Vagina (tissue), 2 donors: ENCODE results near the gene MED8. TPM values are rescaled to one million over a fixed set of nuclear protein-coding genes. Genes with fewer than 3 reads are reported as not detected.

ENCODE experiments used
- DNase-seq, 2 donors: peaks; one replicate each; pipeline ENCODE4 v3.0.0-alpha.2; 2017; ENCODE audit errors: extremely low spot score in 2 of 2
- H3K27ac ChIP-seq: fragments of 200-600 bp; sonication (generic); one replicate; pipeline ENCODE4 v1.5.1; 2019
- H3K27me3 ChIP-seq: fragments of 200-600 bp; sonication (generic); one replicate; pipeline ENCODE4 v1.5.1; 2019
- H3K36me3 ChIP-seq, 2 donors: fragments of 200-600 bp; sonication (generic); one replicate each; pipeline ENCODE4 v1.5.1; 2017 to 2019
- H3K4me1 ChIP-seq: fragments of 200-600 bp; sonication (generic); one replicate; pipeline ENCODE4 v1.5.1; 2019
- H3K4me3 ChIP-seq, 2 donors: fragments of 200-600 bp; sonication (generic); 1 replicate in 1 of 2; 2 replicates in 1 of 2; pipeline ENCODE4 v1.5.1; 2016 to 2019
- H3K9me3 ChIP-seq: fragments of 200-600 bp; sonication (generic); one replicate; pipeline ENCODE4 v1.5.1; 2019
- POLR2A ChIP-seq, 2 donors: fragments of 450-650 bp; IDR thresholded peaks; one replicate each; pipeline ENCODE4 v1.6.1; 2017; ENCODE audit warnings: antibody characterized with exemption in 2 of 2, mild to moderate bottlenecking in 2 of 2, moderate library complexity in 2 of 2
- POLR2AphosphoS5 ChIP-seq, 2 donors: sonication (generic); formaldehyde crosslinking; IDR thresholded peaks; one replicate each; pipeline ENCODE4 v1.9.0; 2017; ENCODE audit warnings: antibody characterized with exemption in 2 of 2, mild to moderate bottlenecking in 2 of 2, low read depth in 1 of 2; ENCODE audit not compliant: insufficient read depth in 1 of 2
- intact Hi-C: fragments of 100-400 bp; cut with DNase I; formaldehyde crosslinking; loops from one replicate; pipeline ENCODE4 v1.15.1; 2023
- microRNA-seq: library from miRNA; unstranded; fragments of <30 nt; microRNA quantifications from one replicate; pipeline ENCODE4, GENCODE V29; 2017; ENCODE audit warnings: borderline number of aligned reads, borderline replicate concordance
- total RNA-seq: library from RNA; depleted of rRNA; stranded (reverse); fragments of >200 nt; gene quantifications from one replicate; pipeline ENCODE4 v1.2.3, GENCODE V29; 2016
- TF ChIP-seq, protein P1 (sequence below), 3 experiments: fragments of 450-650 bp in 2 of 3; fragments of 200-600 bp in 1 of 3; sonication (generic) in 1 of 3; IDR thresholded peaks; one replicate each; pipeline ENCODE4 v1.5.1; 2017 to 2019; ENCODE audit warnings: antibody characterized with exemption in 3 of 3, mild to moderate bottlenecking in 2 of 3, moderate library complexity in 2 of 3

The MED8 gene
- total RNA-seq, 1 donor from 2014 or later = 33.6 TPM

DNA sequence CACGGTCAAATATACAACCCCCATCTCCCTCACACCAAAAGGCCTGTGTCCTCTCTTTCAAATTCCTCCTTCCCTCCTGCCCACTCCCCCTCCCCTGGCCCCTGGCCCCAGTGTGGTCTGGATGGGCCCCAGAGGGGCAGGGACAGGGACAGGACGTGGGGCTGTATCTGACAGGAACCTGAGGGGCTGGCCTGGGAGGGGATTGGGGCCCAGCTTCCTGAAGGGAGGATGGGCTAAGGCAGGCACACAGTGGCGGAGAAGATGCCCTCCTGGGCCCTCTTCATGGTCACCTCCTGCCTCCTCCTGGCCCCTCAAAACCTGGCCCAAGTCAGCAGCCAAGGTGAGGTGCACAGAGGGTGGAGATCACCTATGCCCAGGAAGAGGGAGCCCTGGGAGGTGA, 52.0 kb downstream of the MED8 start, which contains the start of gene MPL:
Gene MPL, plus strand, starts transcription at position 231 of the 400 bp plus-strand sequence. Its CDS starts 31 bp downstream, at position 262.
- DNase-seq = no peak
- H3K9me3 ChIP-seq = no peaks in the 10 kb centered on the region
- H3K27me3 ChIP-seq = no peaks in the 10 kb centered on the region
- H3K4me3 ChIP-seq = no peak within 1 kb of the TSS
- H3K27ac ChIP-seq = no peak within 1 kb of the TSS
- no peaks in the 10 kb centered on the region for H3K4me1 ChIP-seq
- no peaks in the 10 kb centered on the region for H3K36me3 ChIP-seq
- intact Hi-C loops = no loop called here
- TF ChIP-seq POLR2AphosphoS5 (IDR thresholded peaks at IDR 0.05; ENCODE audit: insufficient read depth in 1 of 2, low read depth in 1 of 2) (no peak), POLR2A (IDR thresholded peaks at IDR 0.05) (no peak)
- TF ChIP-seq, protein P1, sequence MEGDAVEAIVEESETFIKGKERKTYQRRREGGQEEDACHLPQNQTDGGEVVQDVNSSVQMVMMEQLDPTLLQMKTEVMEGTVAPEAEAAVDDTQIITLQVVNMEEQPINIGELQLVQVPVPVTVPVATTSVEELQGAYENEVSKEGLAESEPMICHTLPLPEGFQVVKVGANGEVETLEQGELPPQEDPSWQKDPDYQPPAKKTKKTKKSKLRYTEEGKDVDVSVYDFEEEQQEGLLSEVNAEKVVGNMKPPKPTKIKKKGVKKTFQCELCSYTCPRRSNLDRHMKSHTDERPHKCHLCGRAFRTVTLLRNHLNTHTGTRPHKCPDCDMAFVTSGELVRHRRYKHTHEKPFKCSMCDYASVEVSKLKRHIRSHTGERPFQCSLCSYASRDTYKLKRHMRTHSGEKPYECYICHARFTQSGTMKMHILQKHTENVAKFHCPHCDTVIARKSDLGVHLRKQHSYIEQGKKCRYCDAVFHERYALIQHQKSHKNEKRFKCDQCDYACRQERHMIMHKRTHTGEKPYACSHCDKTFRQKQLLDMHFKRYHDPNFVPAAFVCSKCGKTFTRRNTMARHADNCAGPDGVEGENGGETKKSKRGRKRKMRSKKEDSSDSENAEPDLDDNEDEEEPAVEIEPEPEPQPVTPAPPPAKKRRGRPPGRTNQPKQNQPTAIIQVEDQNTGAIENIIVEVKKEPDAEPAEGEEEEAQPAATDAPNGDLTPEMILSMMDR (IDR thresholded peaks at IDR 0.05) = no peak

DNA sequence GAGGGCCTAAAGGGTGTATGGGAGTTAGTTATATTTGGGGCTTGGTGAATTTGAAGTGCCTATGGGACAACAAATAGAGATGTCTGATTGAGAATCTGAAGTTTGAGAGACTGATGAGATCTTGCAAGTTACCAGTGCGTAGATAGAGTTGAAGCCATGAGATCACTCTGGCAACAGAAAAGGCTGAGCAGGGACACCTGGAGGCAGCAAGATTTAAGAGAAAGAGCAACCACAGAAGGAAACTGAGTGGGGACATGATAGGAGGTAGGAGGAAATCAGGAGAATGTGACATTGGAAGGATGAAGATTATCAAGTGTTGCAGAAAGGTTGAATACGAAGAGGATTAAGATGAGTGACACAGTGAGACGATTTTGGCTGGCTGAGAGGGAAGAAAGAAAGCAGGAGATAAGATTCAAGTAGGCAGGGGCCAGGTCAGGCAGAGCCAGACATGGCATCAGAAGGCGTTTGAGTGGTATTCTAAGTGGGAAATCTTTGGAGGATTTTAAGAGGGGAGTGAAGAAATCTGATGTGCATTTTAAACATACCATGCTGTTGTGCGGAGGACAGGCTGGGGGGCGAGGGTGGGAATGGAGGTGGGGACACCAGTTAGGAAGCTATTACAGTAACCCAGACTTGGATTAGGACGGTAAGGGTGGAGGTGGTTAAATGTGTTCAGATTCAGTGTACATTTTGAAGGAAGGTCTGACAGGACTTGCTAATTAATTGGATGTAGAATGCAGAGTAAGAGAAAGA, 55.0 kb downstream of the MED8 start:
- H3K36me3 ChIP-seq = no peaks in the 10 kb centered on the region
- intact Hi-C loops = no loop called here
- no peak overlapping the region for H3K27ac ChIP-seq
- no peak for TF ChIP-seq POLR2A (IDR thresholded peaks at IDR 0.05)
- TF ChIP-seq, protein P1 (IDR thresholded peaks at IDR 0.05) = no peak
- TF ChIP-seq POLR2AphosphoS5 (IDR thresholded peaks at IDR 0.05; ENCODE audit: insufficient read depth in 1 of 2, low read depth in 1 of 2) = no peak
- no peak overlapping the region for H3K4me3 ChIP-seq
- no peaks in the 10 kb centered on the region for H3K27me3 ChIP-seq
- DNase-seq = no peak
- peaks cover 8% of the 10 kb centered on the region for H3K4me1 ChIP-seq
- H3K9me3 ChIP-seq = no peaks in the 10 kb centered on the region

Small RNA genes lying within 50 kb of the gene (microRNA-seq; reads per million reads assigned to microRNA genes)
- 1.9 reads per million for gene MIR6734

Other genes with a start within 250 kb of the MED8 start
- 43.5 TPM for gene EBNA1BP2, start 217.5 kb downstream of the MED8 start, total RNA-seq
- gene CFAP57, start 217.5 kb downstream of the MED8 start, total RNA-seq = not detected
- 1.2 TPM for gene TMEM125, start 119.8 kb downstream of the MED8 start, total RNA-seq
- 2.2 TPM for gene C1orf210, start 104.2 kb downstream of the MED8 start, total RNA-seq
- 36.1 TPM for gene TIE1, start 88.8 kb downstream of the MED8 start, total RNA-seq
- gene MPL, start 52.0 kb downstream of the MED8 start, total RNA-seq = not detected
- 11.0 TPM for gene CDC20, start 30.8 kb downstream of the MED8 start, total RNA-seq
- gene ELOVL1, start 21.8 kb downstream of the MED8 start, total RNA-seq = 62.1 TPM
- 42.5 TPM for gene SZT2, start 99 bp upstream of the MED8 start, total RNA-seq
- 25.8 TPM for gene HYI, start 64.1 kb upstream of the MED8 start, total RNA-seq
- 139 TPM for gene PTPRF, start 141.1 kb upstream of the MED8 start, total RNA-seq